GM23248 (cell line): ENCODE measurements around the gene B4GALT5. TPM values are rescaled to one million over a fixed set of nuclear protein-coding genes. Genes with fewer than 3 reads are reported as not detected.

Source experiments
- DNase-seq: peaks from one replicate; pipeline ENCODE4 v3.0.0-alpha.2; 2015
- H2AFZ ChIP-seq: fragments of 200-600 bp; sonication (generic); 2 replicates; pipeline ENCODE4 v1.6.1; 2016; ENCODE audit warnings: antibody characterized with exemption
- H3F3A ChIP-seq: fragments of 200-600 bp; sonication (generic); 2 replicates; pipeline ENCODE4 v1.6.1; 2016; ENCODE audit warnings: mild to moderate bottlenecking, antibody characterized with exemption, mixed run types; ENCODE audit not compliant: insufficient read depth
- H3K27ac ChIP-seq: fragments of 200-600 bp; sonication (generic); 2 replicates; pipeline ENCODE4 v1.5.1; 2016; ENCODE audit warnings: mild to moderate bottlenecking
- H3K27me3 ChIP-seq: fragments of 200-600 bp; sonication (generic); replicated peaks from 2 replicates; pipeline ENCODE4 v1.6.1; 2016; ENCODE audit warnings: mild to moderate bottlenecking; ENCODE audit not compliant: insufficient read depth
- H3K36me3 ChIP-seq: fragments of 200-600 bp; sonication (generic); 2 replicates; pipeline ENCODE4 v1.6.1; 2016; ENCODE audit warnings: low read depth, mild to moderate bottlenecking
- H3K4me1 ChIP-seq: fragments of 200-600 bp; sonication (generic); 2 replicates; pipeline ENCODE4 v1.6.1; 2016; ENCODE audit warnings: mild to moderate bottlenecking; ENCODE audit not compliant: insufficient read depth
- H3K4me2 ChIP-seq: fragments of 200-600 bp; sonication (generic); one replicate; pipeline ENCODE4 v1.6.1; 2016; ENCODE audit warnings: mild to moderate bottlenecking; ENCODE audit not compliant: unreplicated experiment
- H3K4me3 ChIP-seq: fragments of 200-600 bp; sonication (generic); 2 replicates; pipeline ENCODE4 v1.5.1; 2016; ENCODE audit warnings: mild to moderate bottlenecking
- H3K79me2 ChIP-seq: fragments of 200-600 bp; sonication (generic); 2 replicates; pipeline ENCODE4 v1.6.1; 2016; ENCODE audit warnings: mild to moderate bottlenecking; ENCODE audit not compliant: insufficient read depth
- H3K9ac ChIP-seq: fragments of 200-600 bp; sonication (generic); 2 replicates; pipeline ENCODE4 v1.6.1; 2016; ENCODE audit warnings: mild to moderate bottlenecking
- H3K9me2 ChIP-seq: fragments of 200-600 bp; sonication (generic); 2 replicates; pipeline ENCODE4 v1.6.1; 2016; ENCODE audit warnings: mixed run types, mild to moderate bottlenecking, moderate library complexity; ENCODE audit not compliant: insufficient read depth
- H3K9me3 ChIP-seq: fragments of 200-600 bp; sonication (generic); one replicate; pipeline ENCODE4 v1.6.1; 2017; ENCODE audit warnings: low read depth
- H4K20me1 ChIP-seq: fragments of 200-600 bp; sonication (generic); 2 replicates; pipeline ENCODE4 v1.6.0; 2016; ENCODE audit not compliant: insufficient read depth
- EZH2 ChIP-seq: fragments of 200-600 bp; sonication (generic); IDR thresholded peaks from 2 replicates; pipeline ENCODE4 v1.6.1; 2018; ENCODE audit warnings: antibody characterized with exemption, mild to moderate bottlenecking; ENCODE audit not compliant: insufficient read depth, poor library complexity, severe bottlenecking
- EZH2phosphoT487 ChIP-seq: fragments of 200-600 bp; sonication (generic); IDR thresholded peaks from 2 replicates; pipeline ENCODE4 v1.6.1; 2018; ENCODE audit warnings: antibody characterized with exemption, moderate library complexity, mild to moderate bottlenecking, low read depth; ENCODE audit not compliant: insufficient read depth
- WGBS, 2 experiments: methylation state at CpG; one replicate each; pipeline ENCODE4 v1.1.6; 2015 to 2017; ENCODE audit warnings: low lambda C conversion rate in 2 of 2, low coverage in 1 of 2; ENCODE audit errors: missing lambda C conversion rate in 2 of 2; 5-methylcytosine and 5-hydroxymethylcytosine counted together
- in situ Hi-C: fragments of 300-500 bp; cut with MboI; formaldehyde crosslinking; loops from 2 replicates; pipeline ENCODE4 v1.15.0; 2020
- polyA plus RNA-seq: library from polyadenylated mRNA; unstranded; fragments of >200 nt; fragmentation: Nextera tagmentation; extraction: Ambion mirVana; gene quantifications from 2 replicates; pipeline ENCODE4 v1.2.1, GENCODE V29; 2016
- total RNA-seq: library from RNA; depleted of rRNA; stranded (reverse); fragments of >200 nt; shearing (Covaris generic); gene quantifications from 2 replicates; pipeline ENCODE4 v1.2.3, GENCODE V29; 2014

Gene B4GALT5
- total and polyA plus RNA-seq, 2 experiments from 2014 or later: 4.2 to 16.9 TPM

GRCh38 chr20:49637046-49637637 is 76.5 kb downstream of the B4GALT5 start:
- TF ChIP-seq EZH2phosphoT487: no peak
- TF ChIP-seq EZH2: no peak
- Histone ChIP-seq H3K9me2 (no peaks in the 10 kb centered on the region), H4K20me1 (no peaks in the 10 kb centered on the region), H3K4me3 (no peak overlapping the region), H3K9ac (no peak overlapping the region), H3K79me2 (peaks cover 8% of the 10 kb centered on the region), H3K27ac (no peak overlapping the region), H3K9me3 (no peaks in the 10 kb centered on the region), H3K36me3 (peaks cover 62% of the 10 kb centered on the region), H3K4me2 (no peak overlapping the region), H3F3A (peaks cover 5% of the 10 kb centered on the region; the same call in 1 of the 2 replicates), H3K27me3 (no peaks in the 10 kb centered on the region), H2AFZ (no peak overlapping the region), H3K4me1 (no peaks in the 10 kb centered on the region)
- WGBS, 2 experiments: 36 to 37% methylated on average over 8 of the region's 8 CpGs
- DNase-seq: no peak
- in situ Hi-C loops: no loop called here

GRCh38 chr20:49636447-49636846 is 77.2 kb downstream of the B4GALT5 start:
- Histone ChIP-seq H3K79me2 (peaks cover 8% of the 10 kb centered on the region), H4K20me1 (no peaks in the 10 kb centered on the region), H3K4me1 (no peaks in the 10 kb centered on the region), H3K4me3 (no peak overlapping the region), H3K9me3 (no peaks in the 10 kb centered on the region), H3K4me2 (no peak overlapping the region), H3K27me3 (no peaks in the 10 kb centered on the region), H3K9me2 (no peaks in the 10 kb centered on the region), H3K9ac (no peak overlapping the region), H3F3A (peaks cover 6% of the 10 kb centered on the region; the same call in 1 of the 2 replicates), H2AFZ (no peak overlapping the region), H3K27ac (no peak overlapping the region), H3K36me3 (peaks cover 57% of the 10 kb centered on the region)
- in situ Hi-C loops: no loop called here
- no peak for DNase-seq
- TF ChIP-seq EZH2 (no peak), EZH2phosphoT487 (no peak)
- 89 to 96% methylated on average over 5 of the region's 5 CpGs for WGBS, 2 experiments

GRCh38 chr20:49635866-49636265 is 77.8 kb downstream of the B4GALT5 start:
- 86 to 90% methylated on average over 12 of the region's 12 CpGs for WGBS, 2 experiments
- Histone ChIP-seq H3K27ac (no peak overlapping the region), H3F3A (peaks cover 6% of the 10 kb centered on the region; the same call in 1 of the 2 replicates), H2AFZ (no peak overlapping the region), H3K4me1 (no peaks in the 10 kb centered on the region), H3K9me2 (no peaks in the 10 kb centered on the region), H3K36me3 (peaks cover 54% of the 10 kb centered on the region), H3K9me3 (no peaks in the 10 kb centered on the region), H3K4me3 (no peak overlapping the region), H3K27me3 (no peaks in the 10 kb centered on the region), H3K4me2 (no peak overlapping the region), H3K9ac (no peak overlapping the region), H4K20me1 (no peaks in the 10 kb centered on the region), H3K79me2 (peaks cover 8% of the 10 kb centered on the region)
- in situ Hi-C loops: no loop called here
- TF ChIP-seq EZH2: no peak
- no peak for TF ChIP-seq EZH2phosphoT487
- DNase-seq: no peak

- no peak overlapping the region for H3K27ac ChIP-seq
- H3K4me1 ChIP-seq: no peaks in the 10 kb centered on the region
- DNase-seq: no peak
- H3K9me2 ChIP-seq: no peaks in the 10 kb centered on the region
- no peaks in the 10 kb centered on the region for H3K9me3 ChIP-seq
- H3F3A ChIP-seq: peaks cover 6% of the 10 kb centered on the region; the same call in 1 of the 2 replicates
- H3K36me3 ChIP-seq: peaks cover 47% of the 10 kb centered on the region
- no peak for TF ChIP-seq EZH2
- TF ChIP-seq EZH2phosphoT487: no peak
- no peaks in the 10 kb centered on the region for H3K27me3 ChIP-seq
- in situ Hi-C loops: no loop called here
- H4K20me1 ChIP-seq: no peaks in the 10 kb centered on the region
- H3K79me2 ChIP-seq: peaks cover 1% of the 10 kb centered on the region; the same call in 1 of the 2 replicates
- no peak overlapping the region for H2AFZ ChIP-seq
- H3K4me2 ChIP-seq: no peak overlapping the region
- H3K9ac ChIP-seq: no peak overlapping the region
- 52% methylated on average over 16 of the region's 16 CpGs for WGBS, 2 experiments
- H3K4me3 ChIP-seq: no peak overlapping the region
Measured at GRCh38 chr20:49635166-49635565, 78.5 kb downstream of the B4GALT5 start.

GRCh38 chr20:49634116-49634515 is 79.6 kb downstream of the B4GALT5 start:
- no peaks in the 10 kb centered on the region for H4K20me1 ChIP-seq
- H3F3A ChIP-seq: peaks cover 6% of the 10 kb centered on the region; the same call in 1 of the 2 replicates
- no peaks in the 10 kb centered on the region for H3K79me2 ChIP-seq
- H3K27me3 ChIP-seq: no peaks in the 10 kb centered on the region
- H3K9me2 ChIP-seq: no peaks in the 10 kb centered on the region
- no peak overlapping the region for H2AFZ ChIP-seq
- 78 to 82% methylated on average over 5 of the region's 5 CpGs for WGBS, 2 experiments
- H3K4me2 ChIP-seq: no peak overlapping the region
- no peaks in the 10 kb centered on the region for H3K4me1 ChIP-seq
- no peak overlapping the region for H3K9ac ChIP-seq
- in situ Hi-C loops: no loop called here
- no peak for DNase-seq
- H3K27ac ChIP-seq: no peak overlapping the region
- H3K9me3 ChIP-seq: no peaks in the 10 kb centered on the region
- H3K4me3 ChIP-seq: no peak overlapping the region
- peaks cover 38% of the 10 kb centered on the region for H3K36me3 ChIP-seq
- TF ChIP-seq EZH2phosphoT487 (no peak), EZH2 (no peak)
